GM23338 (cell line): ENCODE data around the gene CUX1. TPM values are rescaled to one million over a fixed set of nuclear protein-coding genes. Genes with fewer than 3 reads are reported as not detected.

Experiments used
- ATAC-seq: fragments of 200-7000 bp; cut with Tn5 transposase; 3 replicates; pipeline ENCODE4 v1.9.1; 2020
- DNase-seq: peaks from one replicate; pipeline ENCODE4 v3.0.0-alpha.2; 2015; ENCODE audit warnings: low spot score
- H2AFZ ChIP-seq: fragments of 200-600 bp; sonication (generic); 2 replicates; pipeline ENCODE4 v1.8.0; 2016; ENCODE audit warnings: antibody characterized with exemption, mild to moderate bottlenecking, moderate library complexity
- H3F3A ChIP-seq: fragments of 200-600 bp; sonication (generic); replicated peaks from 2 replicates; pipeline ENCODE4 v1.8.0; 2017; ENCODE audit warnings: antibody characterized with exemption, mixed run types, low read depth
- H3K27ac ChIP-seq: fragments of 200-600 bp; sonication (generic); 2 replicates; pipeline ENCODE4 v1.6.1; 2016; ENCODE audit warnings: low read depth
- H3K27me3 ChIP-seq: fragments of 200-600 bp; sonication (generic); 2 replicates; pipeline ENCODE4 v1.8.0; 2016; ENCODE audit warnings: mild to moderate bottlenecking, mixed run types, moderate library complexity; ENCODE audit not compliant: insufficient read depth
- H3K36me3 ChIP-seq: fragments of 200-600 bp; sonication (generic); 2 replicates; pipeline ENCODE4 v1.8.0; 2016; ENCODE audit warnings: mild to moderate bottlenecking; ENCODE audit not compliant: insufficient read depth
- H3K4me1 ChIP-seq: fragments of 200-600 bp; sonication (generic); 2 replicates; pipeline ENCODE4 v1.8.0; 2016; ENCODE audit warnings: mild to moderate bottlenecking, moderate library complexity; ENCODE audit not compliant: insufficient read depth
- H3K4me2 ChIP-seq: fragments of 200-600 bp; sonication (generic); 2 replicates; pipeline ENCODE4 v1.7.1; 2017; ENCODE audit warnings: mixed run types
- H3K4me3 ChIP-seq: fragments of 200-600 bp; sonication (generic); 2 replicates; pipeline ENCODE4 v1.6.1; 2016; ENCODE audit warnings: mixed run types
- H3K79me2 ChIP-seq: fragments of 200-600 bp; sonication (generic); replicated peaks from 2 replicates; pipeline ENCODE4 v1.8.0; 2017; ENCODE audit warnings: mild to moderate bottlenecking; ENCODE audit not compliant: insufficient read depth
- H3K9me2 ChIP-seq: fragments of 200-600 bp; sonication (generic); 2 replicates; pipeline ENCODE4 v1.8.0; 2017; ENCODE audit not compliant: insufficient read depth
- H4K20me1 ChIP-seq: fragments of 200-600 bp; sonication (generic); replicated peaks from 2 replicates; pipeline ENCODE4 v1.8.0; 2017; ENCODE audit warnings: mild to moderate bottlenecking; ENCODE audit not compliant: insufficient read depth
- H3K27ac Mint-ChIP-seq: 2 replicates; pipeline ENCODE4 v1.8.0; 2020; ENCODE audit warnings: inconsistent platforms, mild to moderate bottlenecking, moderate library complexity, mixed read lengths
- H3K27me3 Mint-ChIP-seq: 3 replicates; pipeline ENCODE4 v1.8.0; 2022; ENCODE audit warnings: low read depth, mild to moderate bottlenecking, moderate library complexity, mixed read lengths, inconsistent platforms; ENCODE audit not compliant: insufficient read depth, poor library complexity
- H3K36me3 Mint-ChIP-seq: 3 replicates; pipeline ENCODE4 v1.8.0; 2021; ENCODE audit warnings: low read depth, mild to moderate bottlenecking, inconsistent platforms, moderate library complexity, mixed read lengths
- H3K4me1 Mint-ChIP-seq: 3 replicates; pipeline ENCODE4 v1.8.0; 2020; ENCODE audit warnings: mild to moderate bottlenecking, inconsistent platforms, mixed read lengths
- H3K4me3 Mint-ChIP-seq: 3 replicates; pipeline ENCODE4 v1.8.0; 2021; ENCODE audit warnings: moderate library complexity, mild to moderate bottlenecking, inconsistent platforms, mixed read lengths
- H3K9me3 Mint-ChIP-seq: 3 replicates; pipeline ENCODE4 v1.8.0; 2020; ENCODE audit warnings: moderate library complexity, mild to moderate bottlenecking, inconsistent platforms, mixed read lengths
- CREB1 ChIP-seq: fragments of 250-450 bp; sonication (Bioruptor Pico); IDR thresholded peaks from 2 replicates; pipeline ENCODE4 v1.5.0; 2020; ENCODE audit warnings: low read depth, mild to moderate bottlenecking, moderate library complexity
- CTCF ChIP-seq, 2 experiments: fragments of 200-600 bp in 1 of 2; sonication (generic) in 1 of 2; conservative IDR thresholded peaks; 2 replicates each; pipeline versions ENCODE4 v1.5.1 to v1.6.1; 2016 to 2017; ENCODE audit warnings: antibody characterized with exemption in 2 of 2, low read depth in 2 of 2, mild to moderate bottlenecking in 2 of 2, moderate library complexity in 1 of 2
- REST ChIP-seq: IDR thresholded peaks from one replicate; pipeline ENCODE4 v1.6.1; 2018; ENCODE audit warnings: antibody characterized with exemption; ENCODE audit not compliant: unreplicated experiment
- STAT1 ChIP-seq: IDR thresholded peaks from one replicate; pipeline ENCODE4 v1.6.1; 2016; ENCODE audit warnings: antibody characterized with exemption; ENCODE audit not compliant: unreplicated experiment
- ZNF114 ChIP-seq: fragments of 250-450 bp; sonication (Bioruptor Pico); IDR thresholded peaks from 2 replicates; pipeline ENCODE4 v1.5.0; 2020; ENCODE audit warnings: mild to moderate bottlenecking, moderate library complexity
- ZNF331 ChIP-seq: fragments of 250-450 bp; sonication (Bioruptor Pico); IDR thresholded peaks from 2 replicates; pipeline ENCODE4 v1.5.0; 2020; ENCODE audit warnings: low read depth, mild to moderate bottlenecking, moderate library complexity
- ZNF462 ChIP-seq: fragments of 250-450 bp; sonication (Bioruptor Pico); IDR thresholded peaks from 2 replicates; pipeline ENCODE4 v1.5.0; 2020; ENCODE audit warnings: mild to moderate bottlenecking, moderate library complexity
- polyA plus RNA-seq: library from polyadenylated mRNA; unstranded; fragments of >200 nt; fragmentation: Nextera tagmentation; extraction: Ambion mirVana; gene quantifications from 2 replicates; pipeline ENCODE4 v1.2.1, GENCODE V29; 2016
- total RNA-seq: library from RNA; depleted of rRNA; stranded (reverse); fragments of >200 nt; shearing (Covaris generic); gene quantifications from 2 replicates; pipeline ENCODE4 v1.2.3, GENCODE V29; 2014

The CUX1 gene
- total and polyA plus RNA-seq, 2 experiments from 2014 or later: 49.9 to 64.0 TPM

- TF ChIP-seq ZNF114 (CRISPR knock-in tag): no peak
- TF ChIP-seq CREB1 (CRISPR knock-in tag): no peak
- no peak for TF ChIP-seq ZNF462
- TF ChIP-seq REST: no peak
- no peak for TF ChIP-seq ZNF331 (CRISPR knock-in tag)
- TF ChIP-seq STAT1: no peak
- no peak for TF ChIP-seq CTCF (conservative IDR thresholded peaks at IDR 0.05; ENCODE audit: low read depth in 2 of 2)
- H4K20me1 ChIP-seq: no peaks in the 10 kb centered on the region; the same call in 1 of the 2 replicates
- Mint-ChIP-seq H3K27me3 (peaks cover 10% of the 10 kb centered on the region), H3K27ac (no peak overlapping the region), H3K36me3 (no peaks in the 10 kb centered on the region), H3K4me1 (peaks cover 38% of the 10 kb centered on the region), H3K4me3 (no peak overlapping the region), H3K9me3 (no peaks in the 10 kb centered on the region)
- no peak overlapping the region for H3K27ac ChIP-seq
- no peaks in the 10 kb centered on the region for H3K27me3 ChIP-seq
- H3K4me1 ChIP-seq: peaks cover 10% of the 10 kb centered on the region
- H3K36me3 ChIP-seq: no peaks in the 10 kb centered on the region
- peaks cover 98% of the 10 kb centered on the region for H3K79me2 ChIP-seq
- H3F3A ChIP-seq: no peaks in the 10 kb centered on the region
- H3K4me2 ChIP-seq: no peak overlapping the region
- no peak for ATAC-seq
- H3K4me3 ChIP-seq: no peak overlapping the region
- H3K9me2 ChIP-seq: no peaks in the 10 kb centered on the region
- no peak for DNase-seq
- no peak overlapping the region for H2AFZ ChIP-seq
These were observed 143.7 kb downstream of the CUX1 start for GRCh38 chr7:101960985-101961708.
